Keratinocyte (primary cell): Measurements from ENCODE around the gene HNRNPK.

Experiments
- EZH2 ChIP-seq: IDR thresholded peaks from one replicate; pipeline ENCODE4 v1.6.1; 2012; ENCODE audit warnings: inconsistent platforms, mild to moderate bottlenecking, low read length, moderate library complexity
- TF ChIP-seq, protein P1 (sequence below), 3 experiments: IDR thresholded peaks in 1 of 3; conservative IDR thresholded peaks in 1 of 3; optimal IDR thresholded peaks in 1 of 3; 2 replicates in 2 of 3; 3 replicates in 1 of 3; pipeline versions ENCODE3 to v1.5.1; 2011; ENCODE audit warnings: low read length in 3 of 3, mild to moderate bottlenecking in 3 of 3, moderate library complexity in 2 of 3, control low read depth in 1 of 3, inconsistent platforms in 1 of 3; ENCODE audit not compliant: insufficient read depth in 2 of 3; ENCODE audit errors: extremely low read depth in 1 of 3

DNA sequence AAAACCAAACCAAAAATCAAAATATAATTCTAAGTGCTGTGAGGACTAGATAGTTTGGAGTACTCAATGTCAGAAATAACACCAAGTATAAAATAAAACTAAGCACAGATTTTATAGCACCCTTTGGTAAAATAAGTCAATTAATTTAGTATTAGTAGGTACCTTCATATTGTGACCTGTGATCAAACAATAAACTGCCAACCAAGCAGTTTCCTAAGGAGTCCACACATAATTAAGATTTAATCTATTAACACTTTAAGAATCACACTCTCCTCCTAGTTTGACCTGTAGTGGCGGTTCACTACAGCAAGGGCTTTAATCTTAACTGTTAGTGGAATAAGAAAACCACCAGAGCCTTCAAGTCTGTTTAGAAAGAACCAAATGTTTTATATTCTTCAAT, 2.8 kb downstream of the HNRNPK start:
- TF ChIP-seq, protein P1, sequence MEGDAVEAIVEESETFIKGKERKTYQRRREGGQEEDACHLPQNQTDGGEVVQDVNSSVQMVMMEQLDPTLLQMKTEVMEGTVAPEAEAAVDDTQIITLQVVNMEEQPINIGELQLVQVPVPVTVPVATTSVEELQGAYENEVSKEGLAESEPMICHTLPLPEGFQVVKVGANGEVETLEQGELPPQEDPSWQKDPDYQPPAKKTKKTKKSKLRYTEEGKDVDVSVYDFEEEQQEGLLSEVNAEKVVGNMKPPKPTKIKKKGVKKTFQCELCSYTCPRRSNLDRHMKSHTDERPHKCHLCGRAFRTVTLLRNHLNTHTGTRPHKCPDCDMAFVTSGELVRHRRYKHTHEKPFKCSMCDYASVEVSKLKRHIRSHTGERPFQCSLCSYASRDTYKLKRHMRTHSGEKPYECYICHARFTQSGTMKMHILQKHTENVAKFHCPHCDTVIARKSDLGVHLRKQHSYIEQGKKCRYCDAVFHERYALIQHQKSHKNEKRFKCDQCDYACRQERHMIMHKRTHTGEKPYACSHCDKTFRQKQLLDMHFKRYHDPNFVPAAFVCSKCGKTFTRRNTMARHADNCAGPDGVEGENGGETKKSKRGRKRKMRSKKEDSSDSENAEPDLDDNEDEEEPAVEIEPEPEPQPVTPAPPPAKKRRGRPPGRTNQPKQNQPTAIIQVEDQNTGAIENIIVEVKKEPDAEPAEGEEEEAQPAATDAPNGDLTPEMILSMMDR (optimal IDR thresholded peaks at IDR 0.05 in 1 of 3, IDR thresholded peaks at IDR 0.05 in 1 of 3, conservative IDR thresholded peaks at IDR 0.05 in 1 of 3; ENCODE audit: extremely low read depth in 1 of 3, insufficient read depth in 2 of 3, low read length in 3 of 3), result no peak
- TF ChIP-seq EZH2, result no peak
